Embryonic facial prominence (tissue), 1 donor: ENCODE data around the gene TTC12.

ENCODE experiments used
- DNase-seq: peaks from one replicate; pipeline ENCODE4 v3.0.0-alpha.2; 2016; ENCODE audit errors: extremely low spot score

TTC12 gene

GRCh38 chr11:113404859-113405430 lies 90.6 kb downstream of the TTC12 start:
- DNase-seq: no peak

GRCh38 chr11:113405724-113406478 lies 91.5 kb downstream of the TTC12 start:
- DNase-seq: no peak

GRCh38 chr11:113407163-113407562 lies 92.8 kb downstream of the TTC12 start:
- no peak for DNase-seq

GRCh38 chr11:113408206-113408605 lies 93.8 kb downstream of the TTC12 start:
- no peak for DNase-seq

- no peak for DNase-seq
Observed at GRCh38 chr11:113408887-113409286, 94.5 kb downstream of the TTC12 start.

- DNase-seq: no peak
Observed at GRCh38 chr11:113409526-113409925, 95.1 kb downstream of the TTC12 start.

GRCh38 chr11:113410414-113411135 lies 96.2 kb downstream of the TTC12 start:
- DNase-seq: no peak

GRCh38 chr11:113411536-113411935 lies 97.2 kb downstream of the TTC12 start:
- DNase-seq: no peak

- DNase-seq: no peak
Observed at GRCh38 chr11:113412675-113413074, 98.3 kb downstream of the TTC12 start.

GRCh38 chr11:113415343-113415742 lies 101.0 kb downstream of the TTC12 start:
- no peak for DNase-seq
